ENCODE results near the gene ELK1.
A peak's percentile ranks its signal among the peaks of the same experiment; 100 is the strongest.

The ELK1 gene

GRCh38 chrX:47645530-47645929 is 4.8 kb downstream of the ELK1 start:
- POLR2A ChIA-PET, result no interaction called here
- CTCF ChIA-PET, result interaction anchor here (1.5 kb wide), 1 partner anchor 32 kb away, joined by 4 read pairs; no protein-coding TSS in a partner anchor
- no peak for DNase-seq (ENCODE audit: extremely low spot score)
- TF ChIP-seq, protein P1, sequence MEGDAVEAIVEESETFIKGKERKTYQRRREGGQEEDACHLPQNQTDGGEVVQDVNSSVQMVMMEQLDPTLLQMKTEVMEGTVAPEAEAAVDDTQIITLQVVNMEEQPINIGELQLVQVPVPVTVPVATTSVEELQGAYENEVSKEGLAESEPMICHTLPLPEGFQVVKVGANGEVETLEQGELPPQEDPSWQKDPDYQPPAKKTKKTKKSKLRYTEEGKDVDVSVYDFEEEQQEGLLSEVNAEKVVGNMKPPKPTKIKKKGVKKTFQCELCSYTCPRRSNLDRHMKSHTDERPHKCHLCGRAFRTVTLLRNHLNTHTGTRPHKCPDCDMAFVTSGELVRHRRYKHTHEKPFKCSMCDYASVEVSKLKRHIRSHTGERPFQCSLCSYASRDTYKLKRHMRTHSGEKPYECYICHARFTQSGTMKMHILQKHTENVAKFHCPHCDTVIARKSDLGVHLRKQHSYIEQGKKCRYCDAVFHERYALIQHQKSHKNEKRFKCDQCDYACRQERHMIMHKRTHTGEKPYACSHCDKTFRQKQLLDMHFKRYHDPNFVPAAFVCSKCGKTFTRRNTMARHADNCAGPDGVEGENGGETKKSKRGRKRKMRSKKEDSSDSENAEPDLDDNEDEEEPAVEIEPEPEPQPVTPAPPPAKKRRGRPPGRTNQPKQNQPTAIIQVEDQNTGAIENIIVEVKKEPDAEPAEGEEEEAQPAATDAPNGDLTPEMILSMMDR (IDR thresholded peaks at IDR 0.05; ENCODE audit: control extremely low read depth, extremely low read depth, low read depth, missing control alignments), result no peak

DNA sequence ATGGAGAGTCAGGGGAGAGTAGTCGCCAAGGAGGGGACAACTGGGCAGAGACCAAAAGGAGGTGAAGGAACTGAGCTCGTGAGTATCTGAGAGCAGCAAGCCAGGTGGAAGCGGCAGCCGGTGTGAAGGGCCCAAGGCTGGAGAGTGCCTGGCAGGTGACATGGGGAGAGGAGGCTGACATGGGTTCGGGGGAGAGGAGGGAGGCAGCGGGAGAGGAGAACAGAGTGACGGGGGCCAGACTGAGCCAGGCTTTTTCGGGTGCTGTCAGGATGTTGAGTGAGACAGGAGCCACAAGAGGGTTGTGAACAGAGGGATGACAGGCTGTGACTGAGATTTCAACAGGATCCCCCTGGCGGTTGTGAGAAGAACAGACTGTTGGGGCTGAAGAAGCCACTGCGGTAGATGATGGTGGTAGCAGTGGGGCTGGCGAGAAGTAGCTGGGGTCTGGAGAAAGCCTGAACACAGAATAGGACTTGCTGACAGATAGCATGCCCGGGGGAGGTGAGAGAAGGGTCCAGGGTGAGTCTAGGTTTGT is 5.7 kb downstream of the ELK1 start:
- DNase-seq (ENCODE audit: extremely low spot score), result no peak
- POLR2A ChIA-PET, result no interaction called here
- CTCF ChIA-PET, result interaction anchor here (1.0 to 2.1 kb wide), 10 partner anchors 13 to 382 kb away, joined by 3 to 10 read pairs (median 4); no protein-coding TSS in a partner anchor
- TF ChIP-seq, protein P1 (IDR thresholded peaks at IDR 0.05; ENCODE audit: control extremely low read depth, extremely low read depth, low read depth, missing control alignments), result peak; percentile 25

DNA sequence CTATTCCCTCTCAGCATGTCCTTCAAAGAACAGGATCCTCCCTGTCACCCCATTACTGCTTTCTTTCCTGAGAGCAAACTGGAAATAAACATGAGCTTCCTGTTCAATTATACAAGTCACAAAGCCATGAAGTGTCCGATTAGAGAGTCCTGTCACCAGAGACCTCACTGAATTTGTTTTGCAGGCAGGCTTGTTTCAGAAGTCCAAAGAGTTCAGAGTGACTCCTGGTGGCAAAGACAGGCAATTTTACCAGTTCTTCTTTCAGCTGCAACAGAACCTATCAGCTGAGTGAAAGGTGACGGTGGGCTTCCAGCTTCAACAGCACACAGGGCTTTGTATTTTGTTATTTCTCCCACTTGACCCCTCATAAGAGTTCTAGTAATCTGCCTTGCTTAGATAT is 6.4 kb downstream of the ELK1 start:
- CTCF ChIA-PET, result interaction anchor here (1.0 to 2.1 kb wide), 10 partner anchors 13 to 383 kb away, joined by 3 to 10 read pairs (median 4); no protein-coding TSS in a partner anchor
- POLR2A ChIA-PET, result no interaction called here
- no peak for DNase-seq (ENCODE audit: extremely low spot score)
- TF ChIP-seq, protein P1 (IDR thresholded peaks at IDR 0.05; ENCODE audit: control extremely low read depth, extremely low read depth, low read depth, missing control alignments), result peak; percentile 25

DNA sequence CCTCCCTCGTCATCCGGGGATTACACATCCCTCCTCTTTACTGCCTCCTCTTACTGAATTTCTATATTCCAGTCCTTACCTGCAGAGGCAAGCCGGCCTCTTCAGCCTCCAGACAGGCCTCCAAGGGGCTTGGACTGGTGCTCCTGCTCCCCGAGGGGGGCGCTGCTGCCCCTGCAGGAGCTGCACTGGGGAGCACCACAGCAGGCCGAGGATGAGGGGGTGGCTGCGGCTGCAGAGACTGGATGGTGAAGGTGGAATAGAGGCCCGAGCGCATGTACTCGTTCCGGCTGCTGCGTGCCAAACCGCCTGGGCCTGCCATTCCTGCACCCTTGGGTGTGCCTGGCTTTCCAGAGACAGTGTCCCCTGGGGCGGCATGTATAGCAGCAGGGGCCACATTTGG is 11.5 kb downstream of the ELK1 start:
- TF ChIP-seq, protein P1 (IDR thresholded peaks at IDR 0.05; ENCODE audit: control extremely low read depth, extremely low read depth, low read depth, missing control alignments), result no peak
- no peak for DNase-seq (ENCODE audit: extremely low spot score)
- ChIA-PET CTCF (interaction anchor here (1.9 kb wide), 1 partner anchor 9 kb away, joined by 7 read pairs; no protein-coding TSS in a partner anchor), POLR2A (no interaction called here)

GRCh38 chrX:47637546-47638195 is 12.7 kb downstream of the ELK1 start:
- peak; percentile 66 for DNase-seq (ENCODE audit: extremely low spot score)

GRCh38 chrX:47634871-47635575 is 15.3 kb downstream of the ELK1 start:
- DNase-seq (ENCODE audit: extremely low spot score), result no peak
- TF ChIP-seq, protein P1 (IDR thresholded peaks at IDR 0.05; ENCODE audit: control extremely low read depth, extremely low read depth, low read depth, missing control alignments), result no peak
- CTCF ChIA-PET, result no interaction called here
- POLR2A ChIA-PET, result no interaction called here

More at GRCh38 chrX:47637546-47638195, 12.7 kb downstream of the ELK1 start:
- POLR2A ChIA-PET, result no interaction called here
- TF ChIP-seq, protein P1 (IDR thresholded peaks at IDR 0.05; ENCODE audit: control extremely low read depth, extremely low read depth, low read depth, missing control alignments), result no peak
- CTCF ChIA-PET, result interaction anchor here (1.4 to 1.9 kb wide), 2 partner anchors 9 to 10 kb away, joined by 4 to 7 read pairs; no protein-coding TSS in a partner anchor
